ENCODE results near the gene PLXNA4.

PLXNA4 gene

GRCh38 chr7:132491391-132491945 is 84.8 kb downstream of the PLXNA4 start:
- no peak for DNase-seq (ENCODE audit: low spot score)
- in situ Hi-C loops (cut with MboI; ENCODE audit: low sequenced_read_pairs, unreplicated experiment), result no loop called here
- TF ChIP-seq, protein P1, sequence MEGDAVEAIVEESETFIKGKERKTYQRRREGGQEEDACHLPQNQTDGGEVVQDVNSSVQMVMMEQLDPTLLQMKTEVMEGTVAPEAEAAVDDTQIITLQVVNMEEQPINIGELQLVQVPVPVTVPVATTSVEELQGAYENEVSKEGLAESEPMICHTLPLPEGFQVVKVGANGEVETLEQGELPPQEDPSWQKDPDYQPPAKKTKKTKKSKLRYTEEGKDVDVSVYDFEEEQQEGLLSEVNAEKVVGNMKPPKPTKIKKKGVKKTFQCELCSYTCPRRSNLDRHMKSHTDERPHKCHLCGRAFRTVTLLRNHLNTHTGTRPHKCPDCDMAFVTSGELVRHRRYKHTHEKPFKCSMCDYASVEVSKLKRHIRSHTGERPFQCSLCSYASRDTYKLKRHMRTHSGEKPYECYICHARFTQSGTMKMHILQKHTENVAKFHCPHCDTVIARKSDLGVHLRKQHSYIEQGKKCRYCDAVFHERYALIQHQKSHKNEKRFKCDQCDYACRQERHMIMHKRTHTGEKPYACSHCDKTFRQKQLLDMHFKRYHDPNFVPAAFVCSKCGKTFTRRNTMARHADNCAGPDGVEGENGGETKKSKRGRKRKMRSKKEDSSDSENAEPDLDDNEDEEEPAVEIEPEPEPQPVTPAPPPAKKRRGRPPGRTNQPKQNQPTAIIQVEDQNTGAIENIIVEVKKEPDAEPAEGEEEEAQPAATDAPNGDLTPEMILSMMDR (IDR thresholded peaks at IDR 0.05; ENCODE audit: borderline replicate concordance, control extremely low read depth, extremely low read depth, insufficient read depth, missing control alignments), result no peak

GRCh38 chr7:132490474-132490873 is 85.8 kb downstream of the PLXNA4 start:
- in situ Hi-C loops (cut with MboI; ENCODE audit: low sequenced_read_pairs, unreplicated experiment), result no loop called here
- DNase-seq (ENCODE audit: low spot score), result no peak
- TF ChIP-seq, protein P1 (IDR thresholded peaks at IDR 0.05; ENCODE audit: borderline replicate concordance, control extremely low read depth, extremely low read depth, insufficient read depth, missing control alignments), result no peak

DNA sequence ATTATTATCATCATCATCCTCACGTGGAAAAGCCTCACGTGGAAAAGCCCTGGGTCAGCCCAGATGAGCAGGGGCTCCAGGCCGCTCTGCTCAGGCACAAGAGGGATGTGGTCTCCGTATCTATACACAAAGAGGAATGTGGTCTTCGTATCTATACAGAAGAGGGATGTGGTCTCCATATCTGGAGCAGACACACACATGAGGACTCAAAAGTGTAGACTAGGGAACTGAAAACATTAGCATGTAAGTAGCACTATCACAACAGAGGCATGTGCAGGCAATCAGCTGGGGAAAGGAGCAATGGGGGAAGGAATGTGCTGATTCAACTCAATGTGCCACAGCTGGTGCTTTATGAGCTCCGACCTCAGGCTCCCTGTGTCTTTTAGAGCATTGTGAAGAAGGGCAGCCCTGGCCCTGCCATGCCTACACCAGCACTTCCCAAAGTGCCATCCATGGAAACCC is 86.5 kb downstream of the PLXNA4 start:
- no peak for DNase-seq (ENCODE audit: low spot score)
- TF ChIP-seq, protein P1 (IDR thresholded peaks at IDR 0.05; ENCODE audit: borderline replicate concordance, control extremely low read depth, extremely low read depth, insufficient read depth, missing control alignments), result no peak
- in situ Hi-C loops (cut with MboI; ENCODE audit: low sequenced_read_pairs, unreplicated experiment), result no loop called here

- TF ChIP-seq, protein P1 (IDR thresholded peaks at IDR 0.05; ENCODE audit: borderline replicate concordance, control extremely low read depth, extremely low read depth, insufficient read depth, missing control alignments), result no peak
- no peak for DNase-seq (ENCODE audit: low spot score)
- in situ Hi-C loops (cut with MboI; ENCODE audit: low sequenced_read_pairs, unreplicated experiment), result no loop called here
Measured at GRCh38 chr7:132488634-132489302, 87.5 kb downstream of the PLXNA4 start.

DNA sequence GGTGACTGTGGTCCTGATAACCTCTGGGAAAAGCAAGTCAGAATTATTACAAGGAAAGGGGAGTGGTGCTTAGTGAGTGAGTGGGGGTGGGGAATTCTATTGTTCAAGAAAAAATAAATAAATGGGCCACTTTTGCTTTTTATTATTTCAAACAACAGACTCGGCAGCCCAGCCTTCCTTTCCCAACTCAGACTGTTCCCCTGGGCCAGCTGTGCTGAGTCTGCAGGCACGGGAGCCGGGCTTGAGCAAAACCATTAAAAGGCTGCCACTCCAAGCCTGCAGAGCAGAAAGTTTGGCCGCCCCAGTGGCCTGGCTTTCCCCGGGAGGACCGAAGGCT is 90.0 kb downstream of the PLXNA4 start:
- TF ChIP-seq, protein P1 (IDR thresholded peaks at IDR 0.05; ENCODE audit: borderline replicate concordance, control extremely low read depth, extremely low read depth, insufficient read depth, missing control alignments), result no peak
- in situ Hi-C loops (cut with MboI; ENCODE audit: low sequenced_read_pairs, unreplicated experiment), result no loop called here
- no peak for DNase-seq (ENCODE audit: low spot score)

- TF ChIP-seq, protein P1 (IDR thresholded peaks at IDR 0.05; ENCODE audit: borderline replicate concordance, control extremely low read depth, extremely low read depth, insufficient read depth, missing control alignments), result no peak
- in situ Hi-C loops (cut with MboI; ENCODE audit: low sequenced_read_pairs, unreplicated experiment), result no loop called here
- DNase-seq (ENCODE audit: low spot score), result no peak
Measured at GRCh38 chr7:132485600-132486273, 90.5 kb downstream of the PLXNA4 start.

Data from GM13976 (cell line).